Calu3 (cell line): ENCODE data around the gene ARHGAP26. TPM values are rescaled to one million over a fixed set of nuclear protein-coding genes. Genes with fewer than 3 reads are reported as not detected.

Experiments used
- BruUV-seq: library from RNA; stranded (reverse); fragments of 400-500 nt; replicated peaks from 2 replicates; lab custom pipeline; 2021; lab: Mats Ljungman, UMichigan
- CTCF ChIA-PET: fragments of 300-600 bp; sonication (Branson Sonifier 250); formaldehyde crosslinking; loops from one replicate; lab custom pipeline; 2022; ENCODE audit warnings: antibody characterized with exemption; lab: Charles Lee
- DNase-seq: peaks from one replicate; pipeline ENCODE4 v3.0.0; 2022
- H3K27ac Mint-ChIP-seq: one replicate; pipeline ENCODE4 v1.8.0; 2022; ENCODE audit warnings: mixed read lengths; ENCODE audit not compliant: unreplicated experiment
- H3K27me3 Mint-ChIP-seq: one replicate; pipeline ENCODE4 v1.8.0; 2022; ENCODE audit warnings: mixed read lengths; ENCODE audit not compliant: unreplicated experiment
- H3K36me3 Mint-ChIP-seq: one replicate; pipeline ENCODE4 v1.8.0; 2022; ENCODE audit warnings: mild to moderate bottlenecking, moderate library complexity, mixed read lengths; ENCODE audit not compliant: insufficient read depth, unreplicated experiment
- H3K4me1 Mint-ChIP-seq: one replicate; pipeline ENCODE4 v1.8.0; 2022; ENCODE audit warnings: mild to moderate bottlenecking, low read depth, mixed read lengths; ENCODE audit not compliant: unreplicated experiment
- H3K4me3 Mint-ChIP-seq: one replicate; pipeline ENCODE4 v1.8.0; 2022; ENCODE audit warnings: mild to moderate bottlenecking, low read depth, moderate library complexity, mixed read lengths; ENCODE audit not compliant: unreplicated experiment
- H3K9me3 Mint-ChIP-seq: one replicate; pipeline ENCODE4 v1.8.0; 2022; ENCODE audit warnings: low read depth, mixed read lengths; ENCODE audit not compliant: unreplicated experiment
- intact Hi-C: fragments of 100-400 bp; cut with micrococcal nuclease; formaldehyde crosslinking; loops from one replicate; pipeline ENCODE4 v1.10.0; 2022; ENCODE audit not compliant: unreplicated experiment
- total RNA-seq: library from RNA; stranded (reverse); gene quantifications from 2 replicates; pipeline ENCODE4 v1.2.3, GENCODE V29; 2022
- TF ChIP-seq, protein P1 (sequence below): fragments of 200-600 bp; IDR thresholded peaks from one replicate; pipeline ENCODE4 v1.8.0; 2022; ENCODE audit warnings: antibody characterized with exemption; ENCODE audit not compliant: unreplicated experiment

ARHGAP26 gene
- total RNA-seq, 1 experiment from 2014 or later = 118 TPM

DNA sequence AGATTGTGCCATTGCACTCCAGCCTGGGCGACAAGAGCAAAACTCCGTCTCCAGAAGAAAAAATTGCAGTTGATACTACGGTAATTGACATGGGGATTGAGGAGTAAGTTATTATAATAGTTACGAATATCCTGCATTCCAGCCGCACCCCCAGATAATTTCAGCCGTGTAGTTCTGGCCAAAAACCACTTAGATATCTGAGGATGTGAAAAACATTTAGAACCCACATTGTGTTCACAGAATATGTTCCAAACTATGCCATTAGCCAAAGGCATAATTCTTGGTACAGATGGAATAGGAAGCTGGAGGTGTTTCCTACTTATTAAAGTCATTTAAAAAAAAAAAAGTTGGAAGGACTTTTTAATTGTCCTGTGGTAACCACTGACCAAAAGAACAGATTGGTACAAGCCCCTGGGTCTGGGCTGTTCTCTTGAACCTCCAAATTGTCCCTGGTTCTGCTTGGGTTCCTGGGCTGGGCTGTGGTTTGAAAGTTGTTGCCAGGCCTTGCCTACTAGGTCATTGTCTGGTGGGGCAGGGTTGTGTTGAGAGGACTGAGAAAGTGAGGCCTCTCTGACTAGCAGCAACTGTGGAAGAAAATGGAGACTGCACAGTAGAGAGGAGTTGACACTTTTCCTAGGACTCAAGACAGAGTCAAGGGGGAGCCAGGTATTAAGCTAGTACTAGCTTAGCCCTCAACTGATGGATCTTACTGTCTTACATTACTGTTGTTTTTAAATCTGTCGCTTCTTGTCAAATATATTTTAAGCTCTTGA is 434.5 kb downstream of the ARHGAP26 start:
- no peak for DNase-seq
- no peaks in the 10 kb centered on the region for H3K4me1 Mint-ChIP-seq
- CTCF ChIA-PET = interaction anchor here (0.5 kb wide), 1 partner anchor 200 kb away, joined by 3 read pairs; no protein-coding TSS in a partner anchor
- H3K4me3 Mint-ChIP-seq = no peak overlapping the region
- peaks cover 4% of the 10 kb centered on the region for H3K36me3 Mint-ChIP-seq
- H3K27me3 Mint-ChIP-seq = no peaks in the 10 kb centered on the region
- no peak overlapping the region for H3K27ac Mint-ChIP-seq
- BruUV-seq = no TSS peak
- intact Hi-C loops = no loop called here
- H3K9me3 Mint-ChIP-seq = no peaks in the 10 kb centered on the region
- TF ChIP-seq, protein P1, sequence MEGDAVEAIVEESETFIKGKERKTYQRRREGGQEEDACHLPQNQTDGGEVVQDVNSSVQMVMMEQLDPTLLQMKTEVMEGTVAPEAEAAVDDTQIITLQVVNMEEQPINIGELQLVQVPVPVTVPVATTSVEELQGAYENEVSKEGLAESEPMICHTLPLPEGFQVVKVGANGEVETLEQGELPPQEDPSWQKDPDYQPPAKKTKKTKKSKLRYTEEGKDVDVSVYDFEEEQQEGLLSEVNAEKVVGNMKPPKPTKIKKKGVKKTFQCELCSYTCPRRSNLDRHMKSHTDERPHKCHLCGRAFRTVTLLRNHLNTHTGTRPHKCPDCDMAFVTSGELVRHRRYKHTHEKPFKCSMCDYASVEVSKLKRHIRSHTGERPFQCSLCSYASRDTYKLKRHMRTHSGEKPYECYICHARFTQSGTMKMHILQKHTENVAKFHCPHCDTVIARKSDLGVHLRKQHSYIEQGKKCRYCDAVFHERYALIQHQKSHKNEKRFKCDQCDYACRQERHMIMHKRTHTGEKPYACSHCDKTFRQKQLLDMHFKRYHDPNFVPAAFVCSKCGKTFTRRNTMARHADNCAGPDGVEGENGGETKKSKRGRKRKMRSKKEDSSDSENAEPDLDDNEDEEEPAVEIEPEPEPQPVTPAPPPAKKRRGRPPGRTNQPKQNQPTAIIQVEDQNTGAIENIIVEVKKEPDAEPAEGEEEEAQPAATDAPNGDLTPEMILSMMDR = no peak

- H3K27ac Mint-ChIP-seq = no peak overlapping the region
- no peaks in the 10 kb centered on the region for H3K4me1 Mint-ChIP-seq
- no TSS peak for BruUV-seq
- CTCF ChIA-PET = no interaction called here
- H3K36me3 Mint-ChIP-seq = peaks cover 10% of the 10 kb centered on the region
- H3K4me3 Mint-ChIP-seq = no peak overlapping the region
- H3K9me3 Mint-ChIP-seq = no peaks in the 10 kb centered on the region
- no peaks in the 10 kb centered on the region for H3K27me3 Mint-ChIP-seq
- intact Hi-C loops = no loop called here
- TF ChIP-seq, protein P1 = no peak
- no peak for DNase-seq
Observed at GRCh38 chr5:143205386-143205785, 435.2 kb downstream of the ARHGAP26 start.

- Mint-ChIP-seq H3K27ac (no peak overlapping the region), H3K4me3 (no peak overlapping the region), H3K9me3 (no peaks in the 10 kb centered on the region), H3K36me3 (peaks cover 15% of the 10 kb centered on the region), H3K4me1 (no peaks in the 10 kb centered on the region), H3K27me3 (no peaks in the 10 kb centered on the region)
- TF ChIP-seq, protein P1 = no peak
- CTCF ChIA-PET = no interaction called here
- BruUV-seq = no TSS peak
- DNase-seq = no peak
- intact Hi-C loops = no loop called here
Observed at GRCh38 chr5:143205883-143206195, 435.7 kb downstream of the ARHGAP26 start.

GRCh38 chr5:143206196-143207053 is 436.2 kb downstream of the ARHGAP26 start:
- Mint-ChIP-seq H3K4me1 (no peaks in the 10 kb centered on the region), H3K27me3 (no peaks in the 10 kb centered on the region), H3K27ac (no peak overlapping the region), H3K36me3 (peaks cover 17% of the 10 kb centered on the region), H3K9me3 (no peaks in the 10 kb centered on the region), H3K4me3 (no peak overlapping the region)
- intact Hi-C loops = no loop called here
- no TSS peak for BruUV-seq
- CTCF ChIA-PET = no interaction called here
- TF ChIP-seq, protein P1 = no peak
- DNase-seq = no peak
